ENCODE results near the gene RAD51B.

Gene RAD51B

DNA sequence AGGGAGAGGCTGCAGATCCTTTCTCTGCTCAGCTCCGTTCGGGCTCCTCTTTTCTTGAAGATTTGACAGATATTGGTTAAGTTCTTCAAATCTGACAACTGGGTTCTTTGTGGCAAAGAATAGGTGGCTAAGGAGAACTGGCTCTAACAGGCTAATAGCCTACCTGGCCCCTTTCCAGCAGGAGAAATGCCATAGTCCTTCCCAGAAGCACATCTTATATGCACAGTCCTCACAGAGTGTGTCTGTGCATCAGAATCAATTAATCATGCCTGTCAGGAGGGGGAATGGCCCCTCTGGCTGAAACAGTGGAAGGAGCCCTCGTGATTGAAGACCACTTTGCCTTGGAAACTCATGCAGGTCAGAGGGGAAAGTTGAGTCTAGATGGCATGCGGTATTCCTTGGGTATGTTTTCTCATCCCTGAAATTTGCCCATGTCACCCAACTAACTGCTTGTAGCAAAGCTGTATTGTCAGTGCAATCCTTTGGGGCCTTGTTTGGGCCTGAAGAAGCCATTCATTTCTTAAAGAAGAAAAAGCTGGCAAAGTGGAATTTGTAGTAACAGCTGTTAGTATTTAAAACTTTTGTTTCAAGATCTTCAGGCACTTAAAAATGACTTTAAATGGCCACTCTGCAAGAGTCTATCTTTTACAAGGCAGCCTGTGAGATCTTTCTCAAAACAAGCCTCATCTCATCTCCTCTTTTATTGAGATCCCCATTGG is 721.8 kb downstream of the RAD51B start:
- no peak overlapping the region for H3K4me3 ChIP-seq (ENCODE audit: low read depth, low read length)
- TF ChIP-seq CTCF (IDR thresholded peaks at IDR 0.05; ENCODE audit: borderline replicate concordance, insufficient read depth, low read depth, low read length): no peak

DNA sequence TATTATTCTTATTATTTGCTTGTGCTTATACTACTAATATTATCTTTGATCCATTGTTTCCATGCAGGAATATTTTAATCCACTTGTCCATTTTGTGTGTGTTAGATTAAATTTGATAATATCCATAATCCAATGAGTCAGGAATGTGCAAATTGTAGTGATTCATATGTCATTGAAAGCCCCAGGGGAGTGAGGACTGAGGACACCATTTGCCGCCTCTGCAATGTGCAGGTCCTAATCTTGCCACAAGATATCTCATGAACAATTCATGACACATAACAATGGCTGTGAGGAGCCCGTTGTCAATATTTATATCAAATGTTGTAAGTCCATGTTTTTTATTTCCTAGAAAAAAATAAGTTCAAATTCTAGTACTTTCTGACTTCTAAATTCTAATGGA is 722.8 kb downstream of the RAD51B start:
- TF ChIP-seq CTCF (IDR thresholded peaks at IDR 0.05; ENCODE audit: borderline replicate concordance, insufficient read depth, low read depth, low read length): no peak

DNA sequence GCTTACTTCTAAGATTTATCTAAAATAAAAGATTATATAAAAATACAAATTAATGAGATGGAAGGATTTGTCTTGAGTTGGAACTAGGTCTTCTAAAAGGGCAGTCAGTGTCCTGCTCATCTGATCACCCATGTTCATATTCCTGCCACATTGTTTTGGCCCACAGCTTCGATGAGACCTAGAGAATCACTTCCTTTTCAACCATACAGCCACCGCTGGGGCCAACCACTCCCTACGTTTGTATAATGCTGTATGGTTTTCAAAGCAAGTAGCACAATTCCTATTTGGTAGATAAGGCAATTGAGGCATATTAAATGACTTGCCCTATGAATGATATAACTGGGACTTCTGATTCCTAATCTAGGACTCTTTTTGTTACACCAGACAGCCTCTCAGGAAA is 723.9 kb downstream of the RAD51B start:
- no peak for TF ChIP-seq CTCF (IDR thresholded peaks at IDR 0.05; ENCODE audit: borderline replicate concordance, insufficient read depth, low read depth, low read length)
- H3K4me3 ChIP-seq (ENCODE audit: low read depth, low read length): no peak overlapping the region

More for the DNA sequence above, 722.8 kb downstream of the RAD51B start:
- no peak overlapping the region for H3K4me3 ChIP-seq (ENCODE audit: low read depth, low read length)

- no peak overlapping the region for H3K4me3 ChIP-seq (ENCODE audit: low read depth, low read length)
- TF ChIP-seq CTCF (IDR thresholded peaks at IDR 0.05; ENCODE audit: borderline replicate concordance, insufficient read depth, low read depth, low read length): no peak
Observed at GRCh38 chr14:68544081-68544892, 724.7 kb downstream of the RAD51B start.

- H3K4me3 ChIP-seq (ENCODE audit: low read depth, low read length): no peak overlapping the region
Observed at GRCh38 chr14:68546839-68547238, 727.3 kb downstream of the RAD51B start.

GRCh38 chr14:68547305-68548193 is 728.0 kb downstream of the RAD51B start:
- H3K4me3 ChIP-seq (ENCODE audit: low read depth, low read length): no peak overlapping the region
- TF ChIP-seq CTCF (IDR thresholded peaks at IDR 0.05; ENCODE audit: borderline replicate concordance, insufficient read depth, low read depth, low read length): no peak

More at GRCh38 chr14:68546839-68547238, 727.3 kb downstream of the RAD51B start:
- no peak for TF ChIP-seq CTCF (IDR thresholded peaks at IDR 0.05; ENCODE audit: borderline replicate concordance, insufficient read depth, low read depth, low read length)
